ENCODE results near the gene BAX.

The BAX gene

DNA sequence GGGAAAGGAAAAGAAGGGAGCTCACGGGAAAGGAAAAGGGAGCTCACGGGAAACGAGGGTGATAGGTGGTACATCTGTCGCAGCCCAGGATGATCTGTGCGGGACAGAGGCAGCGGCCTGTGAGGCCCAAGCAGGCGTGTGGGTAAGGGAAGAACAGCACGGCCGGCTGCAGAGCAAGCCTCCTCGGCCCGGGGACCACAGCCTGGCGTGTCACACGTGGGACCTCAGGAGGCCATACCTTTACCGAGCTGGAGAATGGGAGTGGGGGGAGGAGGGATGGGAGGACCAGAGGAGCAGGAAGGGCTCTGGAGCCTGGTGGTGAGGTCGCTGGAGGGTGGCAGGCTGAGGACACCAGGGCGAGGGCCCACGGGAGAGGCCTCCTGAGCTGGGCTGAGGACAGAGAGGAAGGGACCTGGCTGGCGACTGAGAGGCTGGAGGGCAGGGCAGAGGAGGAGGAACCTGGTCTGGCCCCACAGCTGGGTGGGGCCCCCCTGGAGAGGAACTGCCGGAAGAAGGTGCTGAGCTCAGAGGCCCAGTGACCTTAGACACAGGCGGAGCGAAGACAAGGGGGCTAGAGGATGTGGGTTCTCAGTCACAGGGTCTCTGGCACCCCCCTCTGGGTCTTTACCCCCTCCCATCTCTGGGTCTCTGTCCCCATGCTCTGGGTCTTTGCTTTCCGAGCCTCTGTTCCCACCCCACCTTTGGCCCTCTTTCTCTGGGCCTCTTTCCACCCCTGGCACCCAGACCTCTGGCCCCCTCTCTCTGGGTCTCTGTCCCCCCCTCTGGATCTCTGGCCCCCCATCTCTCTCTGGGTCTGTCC, 7.6 kb downstream of the BAX start:
- DNase-seq (ENCODE audit: low spot score), result no peak

DNA sequence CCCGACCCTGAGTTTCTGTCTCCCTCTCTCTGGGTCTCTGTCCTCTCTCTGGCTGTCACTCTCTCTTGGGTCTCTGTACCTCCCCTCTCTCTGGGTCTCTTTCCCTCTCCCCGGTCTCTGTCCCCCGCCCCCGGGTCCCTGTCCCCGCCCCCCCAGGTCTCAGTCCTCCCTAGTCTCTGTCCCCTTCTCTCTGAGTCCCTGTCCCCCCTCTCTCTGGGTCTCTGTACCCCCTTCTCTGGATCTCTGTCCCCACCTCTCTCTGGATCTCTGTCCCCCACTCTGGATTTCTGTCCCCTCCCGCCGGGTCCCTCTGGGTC, 8.1 kb downstream of the BAX start:
- no peak for DNase-seq (ENCODE audit: low spot score)

DNA sequence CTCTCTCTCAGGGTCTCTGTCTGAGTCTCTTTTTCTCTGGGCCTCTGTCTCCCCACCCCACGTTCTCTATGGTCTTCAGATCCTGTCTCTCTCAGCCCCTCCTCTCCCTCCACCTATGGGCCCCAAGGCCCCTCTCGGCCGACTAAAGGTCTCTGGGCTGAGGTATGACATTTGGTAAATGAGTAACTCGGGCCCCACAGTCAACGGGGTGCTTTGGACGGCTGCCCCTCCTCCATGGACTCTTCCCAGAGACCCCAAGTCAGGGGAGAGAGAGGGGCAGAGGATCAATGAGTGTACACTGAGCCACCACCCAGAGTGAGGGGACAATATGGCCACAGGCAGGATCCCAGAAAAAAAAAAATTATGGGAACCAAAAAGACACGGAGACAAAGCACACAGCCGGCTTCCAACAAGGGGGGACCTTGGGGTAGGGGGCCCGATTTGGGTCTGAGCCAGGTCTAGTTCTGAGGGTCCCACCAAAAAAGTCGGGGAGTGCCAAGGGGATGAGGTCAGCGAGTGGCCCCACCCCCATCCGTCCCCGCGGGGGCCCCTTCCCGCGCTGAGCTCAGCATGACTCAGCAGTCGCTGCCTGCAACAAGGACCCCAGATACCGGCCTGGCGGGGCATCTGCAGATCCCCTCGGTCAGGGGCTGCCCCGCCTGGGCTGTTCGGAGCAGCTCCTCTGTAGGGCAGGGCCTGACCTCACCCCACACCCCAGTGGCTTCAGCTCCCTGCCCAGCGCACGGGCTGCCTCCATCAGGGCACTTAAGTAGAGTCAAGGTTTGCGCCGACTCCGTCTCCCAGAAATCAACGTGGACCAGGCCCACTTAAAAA, 8.9 kb downstream of the BAX start:
- DNase-seq (ENCODE audit: low spot score), result peak; percentile 73

DNA sequence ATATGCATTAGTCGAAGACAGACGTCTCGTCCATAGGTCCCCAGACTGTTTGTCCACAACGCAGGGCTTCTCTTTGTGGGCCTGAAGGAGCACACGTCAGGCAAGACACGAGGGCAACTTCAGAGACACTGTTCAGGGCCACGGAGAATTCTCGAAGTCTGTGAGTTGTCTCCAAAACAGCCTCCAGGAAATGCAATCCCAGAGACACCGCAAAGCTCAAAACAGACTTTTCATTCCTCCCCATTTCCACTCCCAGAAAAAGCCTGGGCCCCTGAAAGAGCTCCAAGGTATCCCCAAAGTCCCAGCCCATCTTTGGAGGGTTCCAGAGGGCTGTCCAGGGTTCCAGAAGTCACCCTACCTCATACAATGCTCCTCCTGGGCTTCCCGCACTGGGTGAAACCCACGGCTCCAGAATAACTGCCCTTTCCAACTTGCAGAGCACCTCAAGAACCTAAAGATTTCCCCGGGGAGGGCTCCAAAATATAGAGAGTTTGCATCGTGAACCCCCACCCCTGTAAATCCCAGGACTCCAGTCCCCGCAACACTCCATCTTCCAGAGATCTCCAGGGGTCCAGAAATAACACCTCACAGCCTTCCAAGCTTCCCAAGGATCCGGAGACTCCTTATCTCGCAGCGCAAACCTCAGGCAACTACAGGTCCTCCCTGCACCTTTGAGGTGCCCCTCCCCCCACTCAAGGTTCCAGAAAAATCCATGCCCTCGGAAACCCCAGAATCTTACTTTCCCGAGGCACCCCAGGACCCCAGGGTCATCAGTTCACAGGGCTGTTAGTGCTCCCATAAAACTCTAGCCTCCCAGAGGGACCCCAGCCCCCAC, 9.7 kb downstream of the BAX start:
- no peak for DNase-seq (ENCODE audit: low spot score)

DNA sequence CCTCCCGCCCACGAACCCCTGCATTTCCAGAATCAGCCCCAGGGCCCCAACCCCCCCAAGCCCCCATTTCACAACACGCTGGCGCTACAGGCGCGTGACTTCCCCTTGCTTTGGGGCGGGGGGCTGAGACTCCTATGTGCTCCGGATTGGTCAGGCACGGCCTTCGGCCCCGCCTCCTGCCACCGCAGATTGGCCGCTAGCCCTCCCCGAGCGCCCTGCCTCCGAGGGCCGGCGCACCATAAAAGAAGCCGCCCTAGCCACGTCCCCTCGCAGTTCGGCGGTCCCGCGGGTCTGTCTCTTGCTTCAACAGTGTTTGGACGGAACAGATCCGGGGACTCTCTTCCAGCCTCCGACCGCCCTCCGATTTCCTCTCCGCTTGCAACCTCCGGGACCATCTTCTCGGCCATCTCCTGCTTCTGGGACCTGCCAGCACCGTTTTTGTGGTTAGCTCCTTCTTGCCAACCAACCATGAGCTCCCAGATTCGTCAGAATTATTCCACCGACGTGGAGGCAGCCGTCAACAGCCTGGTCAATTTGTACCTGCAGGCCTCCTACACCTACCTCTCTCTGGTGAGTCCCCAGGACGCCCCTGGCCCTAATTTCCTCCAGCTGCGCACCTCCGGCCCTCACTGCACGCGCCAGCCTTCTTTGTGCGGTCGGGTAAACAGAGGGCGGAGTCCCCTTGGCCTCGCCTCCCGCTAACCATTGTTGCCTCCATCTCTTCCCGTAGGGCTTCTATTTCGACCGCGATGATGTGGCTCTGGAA, 10.5 kb downstream of the BAX start, which contains the start of gene FTL:
Gene FTL (plus strand): TSS at position 270 of the 766 bp plus-strand sequence. CDS start 199 bp downstream, at position 469.
- peak; percentile 98 for DNase-seq (ENCODE audit: low spot score)

DNA sequence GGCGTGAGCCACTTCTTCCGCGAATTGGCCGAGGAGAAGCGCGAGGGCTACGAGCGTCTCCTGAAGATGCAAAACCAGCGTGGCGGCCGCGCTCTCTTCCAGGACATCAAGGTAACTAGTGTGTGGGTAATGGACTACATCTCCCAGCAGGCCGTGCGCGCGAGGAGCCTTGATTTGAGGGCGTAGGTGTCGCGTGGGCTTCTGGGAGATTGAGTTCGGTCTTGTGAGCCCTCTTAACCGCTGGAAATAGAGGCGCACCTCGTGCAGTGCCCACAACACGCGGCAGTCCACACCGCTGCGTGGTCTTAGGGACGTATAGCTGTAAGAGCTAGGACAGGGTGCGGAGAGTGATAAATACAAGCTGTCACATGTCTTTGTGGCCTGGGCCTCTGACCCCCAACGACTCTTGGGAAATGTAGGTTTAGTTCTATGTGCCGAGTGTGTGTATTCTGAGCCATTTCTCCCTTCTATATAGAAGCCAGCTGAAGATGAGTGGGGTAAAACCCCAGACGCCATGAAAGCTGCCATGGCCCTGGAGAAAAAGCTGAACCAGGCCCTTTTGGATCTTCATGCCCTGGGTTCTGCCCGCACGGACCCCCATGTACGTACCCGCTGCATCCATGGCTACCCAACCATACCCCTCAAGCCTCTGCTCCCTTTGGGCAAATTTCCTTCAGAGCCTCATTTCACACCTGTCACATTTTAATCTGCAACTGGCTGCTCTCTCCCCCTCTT, 11.3 kb downstream of the BAX start:
- peak; percentile 87 for DNase-seq (ENCODE audit: low spot score)

DNA sequence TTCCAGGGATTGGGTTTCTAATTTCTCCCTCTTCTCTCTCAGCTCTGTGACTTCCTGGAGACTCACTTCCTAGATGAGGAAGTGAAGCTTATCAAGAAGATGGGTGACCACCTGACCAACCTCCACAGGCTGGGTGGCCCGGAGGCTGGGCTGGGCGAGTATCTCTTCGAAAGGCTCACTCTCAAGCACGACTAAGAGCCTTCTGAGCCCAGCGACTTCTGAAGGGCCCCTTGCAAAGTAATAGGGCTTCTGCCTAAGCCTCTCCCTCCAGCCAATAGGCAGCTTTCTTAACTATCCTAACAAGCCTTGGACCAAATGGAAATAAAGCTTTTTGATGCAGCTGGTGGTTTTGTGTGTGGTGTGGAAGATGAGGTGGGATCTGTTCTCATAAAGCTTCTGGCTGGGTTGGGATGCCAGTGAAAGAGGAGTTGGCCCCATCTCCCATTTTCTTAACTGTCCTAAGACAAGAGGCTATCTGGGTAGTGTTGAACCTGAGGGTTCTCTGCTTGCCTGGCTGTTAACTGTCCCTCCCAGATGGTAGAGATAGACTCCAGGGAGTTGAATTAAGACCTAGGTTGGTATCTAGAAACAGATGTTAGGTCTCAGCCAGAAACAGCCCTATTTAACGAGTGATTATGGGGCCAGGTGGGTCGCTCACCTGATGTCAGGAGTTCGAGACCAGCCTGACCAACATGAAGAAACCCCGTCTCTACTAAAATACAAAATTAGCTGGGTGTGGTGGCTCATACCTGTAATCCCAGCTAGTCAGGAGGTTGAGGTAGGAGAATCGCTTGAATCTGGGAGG, 12.1 kb downstream of the BAX start:
- DNase-seq (ENCODE audit: low spot score), result no peak

DNA sequence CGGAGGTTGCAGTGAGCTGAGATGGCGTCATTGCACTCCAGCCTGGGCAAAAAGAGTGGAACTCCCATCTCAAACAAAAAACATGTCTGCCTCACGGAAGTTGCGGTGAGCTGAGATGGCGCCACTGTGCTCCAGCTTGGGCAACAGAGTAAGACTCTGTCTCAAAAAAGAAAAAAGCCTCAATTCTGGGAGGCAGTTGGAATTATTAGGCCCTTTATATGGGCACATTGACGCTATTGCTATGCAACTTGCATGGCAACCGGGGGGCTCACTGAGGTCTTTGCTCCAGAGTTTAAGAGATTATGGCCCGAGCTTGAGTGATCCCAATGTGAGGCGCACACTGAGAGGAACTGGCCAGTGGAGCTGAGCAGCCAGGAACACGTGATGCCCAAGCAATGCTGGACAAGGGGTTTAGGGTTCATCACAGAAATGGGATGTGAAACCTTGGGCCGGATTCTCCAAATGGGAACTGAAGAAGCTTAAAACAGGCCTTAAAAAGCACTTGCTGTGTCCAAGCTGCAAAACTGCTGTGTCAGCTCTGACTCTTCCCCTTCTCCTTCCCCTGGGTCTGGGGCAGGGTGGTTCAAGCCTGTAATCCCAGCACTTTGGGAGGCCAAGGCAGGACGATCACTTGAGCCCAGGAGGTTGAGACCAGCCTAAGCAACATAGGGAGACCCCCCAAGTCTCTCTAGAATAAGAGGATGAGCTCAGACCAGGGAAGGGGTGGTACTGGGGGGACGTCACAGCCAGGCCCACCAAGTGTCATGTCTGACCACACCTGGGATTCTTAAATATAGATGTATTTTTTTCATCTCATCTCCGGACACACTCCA, 12.9 kb downstream of the BAX start:
- DNase-seq (ENCODE audit: low spot score), result no peak

DNA sequence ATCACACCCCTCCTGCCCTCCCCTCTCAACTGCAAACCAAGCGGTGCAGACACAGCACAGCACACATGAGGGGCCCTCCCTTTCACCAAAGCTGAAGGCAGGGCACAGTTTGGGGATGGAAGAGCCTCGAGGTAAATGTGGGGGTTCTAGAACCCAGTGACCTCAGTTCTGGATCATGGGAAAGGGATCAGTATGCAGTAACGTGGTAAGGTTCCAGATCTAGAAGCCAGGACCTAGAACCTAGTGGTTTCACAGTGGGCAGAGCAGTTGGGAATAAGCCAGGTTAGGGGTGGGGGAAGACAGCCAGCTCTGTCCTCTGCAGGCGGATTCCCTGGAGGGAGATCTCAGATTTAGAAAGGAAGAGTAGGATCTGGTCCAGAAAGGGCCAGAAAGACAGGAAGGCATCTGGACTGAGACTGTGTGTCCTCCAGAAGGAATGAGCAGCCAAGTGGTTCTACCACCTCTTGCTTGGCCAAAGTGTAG, 13.5 kb downstream of the BAX start:
- no peak for DNase-seq (ENCODE audit: low spot score)

DNA sequence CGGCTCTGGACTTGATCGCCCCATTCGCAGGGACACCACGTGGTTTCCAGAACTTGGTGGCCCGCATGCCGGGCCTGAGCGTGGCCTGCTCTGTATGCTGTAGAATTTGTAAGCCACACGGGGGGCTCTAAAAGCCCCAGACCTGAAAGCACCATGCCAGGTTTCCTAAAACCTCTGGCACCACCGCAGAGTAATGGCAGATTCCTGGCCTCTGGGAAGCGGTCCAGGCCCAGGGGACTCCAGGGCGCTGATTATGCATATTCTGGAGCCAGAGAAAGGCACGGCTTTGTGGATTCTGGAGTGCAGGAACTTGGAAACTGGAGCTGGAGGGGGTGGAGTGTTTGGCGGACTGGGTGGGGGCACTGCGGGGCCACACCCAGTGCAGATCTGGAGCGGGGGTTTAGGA, 14.1 kb downstream of the BAX start:
- no peak for DNase-seq (ENCODE audit: low spot score)

DNA sequence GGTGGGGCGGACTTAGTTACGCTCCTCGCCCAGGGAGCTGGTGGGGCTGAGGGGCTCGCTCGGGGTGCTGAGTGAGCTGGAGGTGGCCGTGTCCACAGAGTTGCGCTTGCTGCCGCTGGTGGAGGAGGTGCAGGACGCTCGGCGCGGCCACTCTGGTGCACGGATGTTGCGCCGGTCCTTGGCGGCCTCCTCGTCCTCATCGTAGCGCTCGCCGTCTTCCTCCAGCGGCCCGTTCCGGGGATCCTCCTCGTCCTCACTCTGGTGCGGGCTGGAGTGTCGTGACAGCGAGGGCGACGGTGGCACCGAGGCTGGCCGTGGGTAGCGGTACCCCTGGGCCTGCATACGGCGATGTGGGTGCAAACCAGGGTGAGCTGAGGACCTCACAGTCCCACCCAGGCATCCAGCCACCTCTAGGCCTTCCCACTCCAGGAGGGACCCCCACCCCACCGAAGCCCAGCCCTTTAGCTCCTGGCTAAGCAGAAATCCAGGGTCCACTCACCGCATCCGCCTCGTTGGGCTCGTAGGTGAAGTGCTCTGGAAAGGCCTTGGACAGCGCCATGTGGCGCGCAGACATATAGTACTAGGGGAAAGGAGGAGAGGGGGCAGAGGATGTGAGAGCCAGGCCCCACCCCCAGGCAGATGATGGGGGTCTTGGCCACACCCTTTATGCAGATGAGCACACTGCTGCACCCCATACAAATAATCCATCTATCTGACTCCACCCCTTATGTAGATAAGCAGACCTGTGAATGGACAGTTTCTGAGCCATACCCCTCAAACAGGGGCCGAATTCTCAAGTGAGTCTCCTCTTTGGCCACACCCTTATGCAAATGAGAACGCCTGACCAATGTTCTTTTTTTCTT, 14.8 kb downstream of the BAX start:
- no peak for DNase-seq (ENCODE audit: low spot score)

DNA sequence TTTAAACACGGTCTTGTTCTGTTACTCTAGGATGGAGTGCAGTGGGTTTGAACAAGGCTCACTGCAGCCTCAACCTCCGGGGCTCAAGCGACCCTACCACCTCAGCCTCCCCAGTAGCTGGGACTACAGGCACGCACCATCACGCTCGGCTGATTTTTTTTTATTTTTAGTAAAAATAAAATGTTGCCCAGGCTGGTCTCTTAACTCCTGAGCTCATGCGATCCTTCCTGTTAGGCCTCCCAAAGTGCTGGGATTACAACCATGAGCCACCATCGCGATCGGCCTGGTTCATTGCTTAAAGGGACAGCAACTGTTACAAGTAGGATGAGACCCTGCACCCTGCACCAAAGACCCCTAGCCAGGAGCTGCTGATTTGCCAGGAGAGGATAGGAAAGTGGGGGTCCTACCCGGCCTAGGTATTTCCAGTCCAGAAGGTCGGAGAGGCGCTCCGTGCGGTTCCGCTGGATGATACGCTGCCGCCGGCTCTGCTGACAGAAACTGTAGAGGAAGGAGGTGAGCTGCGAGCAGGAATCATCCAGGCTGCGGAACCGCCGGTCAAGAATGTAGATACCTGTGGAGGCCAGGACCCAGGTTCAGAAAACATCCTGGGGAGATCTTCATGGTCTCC, 15.6 kb downstream of the BAX start:
- DNase-seq (ENCODE audit: low spot score), result no peak

DNA sequence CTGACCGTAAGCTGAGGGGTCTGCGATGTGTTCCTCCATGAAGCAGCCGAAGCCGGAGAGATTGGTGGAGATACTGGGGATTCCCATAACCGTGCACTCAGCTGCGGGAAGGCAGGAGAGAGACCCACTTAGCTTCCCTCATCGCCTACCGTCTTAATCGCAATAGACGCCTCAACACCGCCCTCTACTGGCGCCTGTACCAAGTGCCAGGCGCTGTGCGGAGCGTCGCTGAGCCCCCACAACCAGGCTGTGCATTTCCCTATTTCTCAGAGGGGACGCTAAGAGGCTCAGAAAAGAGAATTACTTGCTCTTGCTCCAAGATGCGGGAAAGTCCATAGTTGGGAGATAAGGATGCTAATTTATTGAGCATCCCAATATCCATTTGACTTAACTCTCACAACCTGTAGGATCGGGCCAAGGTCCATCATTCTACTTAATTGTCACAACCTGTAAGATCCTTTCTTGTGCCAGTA, 16.3 kb downstream of the BAX start:
- no peak for DNase-seq (ENCODE audit: low spot score)

DNA sequence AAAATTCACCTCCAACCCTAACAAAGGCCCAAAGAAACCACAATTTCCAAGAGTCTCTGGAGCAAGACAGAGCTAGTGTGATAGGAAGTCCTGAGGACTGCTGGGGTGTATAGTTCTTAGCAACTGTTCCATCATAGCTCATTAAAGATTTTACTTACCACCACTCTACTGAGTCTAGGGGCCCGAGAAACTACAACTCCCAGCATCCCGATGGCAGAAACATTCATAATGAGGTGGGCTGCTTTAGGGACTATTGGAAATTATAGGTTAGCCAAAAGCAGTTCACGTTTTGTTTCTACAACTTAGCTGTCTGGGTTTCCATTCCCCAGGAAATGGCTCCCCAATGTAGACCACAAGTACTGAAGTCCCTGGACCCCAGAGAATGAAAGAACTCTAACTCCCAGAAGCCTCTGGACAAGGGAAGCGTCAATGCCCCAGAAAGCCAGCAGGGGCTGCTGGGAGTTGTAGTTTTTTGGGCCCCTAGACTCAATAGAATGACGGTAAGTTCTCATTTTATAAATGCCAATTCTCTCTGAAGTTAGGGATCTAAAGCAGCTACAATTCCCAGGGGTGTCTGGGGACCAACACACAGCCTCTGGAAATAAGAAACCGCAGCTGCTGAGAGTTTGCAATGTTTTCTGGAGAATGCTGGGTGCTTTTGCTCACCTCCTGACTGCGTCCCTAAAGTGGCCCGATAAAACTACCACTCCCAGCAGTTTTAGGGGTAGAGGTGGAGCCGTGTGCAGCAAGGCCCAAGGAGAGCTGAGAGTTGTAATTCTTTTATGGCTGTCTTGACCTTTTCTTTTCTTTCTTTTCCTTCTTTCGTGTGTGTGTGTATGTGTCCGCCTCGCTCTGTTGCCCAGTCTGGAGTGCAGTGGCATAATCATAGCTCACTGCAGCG, 21.5 kb downstream of the BAX start:
- DNase-seq (ENCODE audit: low spot score), result no peak

DNA sequence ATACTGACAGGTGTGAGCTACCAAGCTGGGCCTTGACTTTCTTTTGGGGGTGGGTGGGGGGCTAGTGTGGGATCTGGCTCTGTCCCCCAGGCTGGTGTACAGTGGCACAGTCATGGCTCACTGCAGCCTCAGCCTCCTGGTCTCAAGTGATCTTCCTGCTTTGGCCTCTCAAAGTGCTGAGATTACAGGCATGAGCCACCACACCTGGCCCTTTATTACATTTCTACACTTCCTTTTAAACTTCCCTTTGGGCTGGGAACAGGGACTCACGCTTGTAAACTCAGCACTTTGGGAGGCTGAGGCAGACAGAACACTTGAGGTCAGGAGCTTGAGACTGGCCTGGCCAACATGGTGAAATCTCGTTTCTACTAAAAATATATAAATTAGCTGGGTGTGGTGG, 22.4 kb downstream of the BAX start:
- no peak for DNase-seq (ENCODE audit: low spot score)

DNA sequence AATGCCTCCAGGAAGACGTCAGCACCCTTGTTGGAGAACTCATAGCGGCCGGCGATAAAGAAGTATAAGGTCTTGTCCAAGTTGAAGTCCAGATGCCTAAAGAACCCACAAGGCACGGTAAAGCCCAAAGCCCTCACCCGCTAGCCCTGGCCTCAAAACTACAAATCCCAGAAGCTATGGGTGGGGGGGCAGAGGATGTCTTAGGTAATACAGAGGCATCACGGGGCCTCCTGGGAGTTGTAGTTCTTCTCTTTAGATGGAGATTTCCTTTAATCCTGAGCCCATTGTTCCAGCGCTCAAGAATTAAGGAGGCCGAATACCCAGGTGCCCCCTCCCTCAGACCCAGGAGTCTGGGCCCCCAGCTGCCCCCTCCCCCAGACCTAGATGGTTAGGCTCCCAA, 27.6 kb downstream of the BAX start:
- no peak for DNase-seq (ENCODE audit: low spot score)
